Activated CD8-positive, alpha-beta memory T cell treated with anti-CD3 and anti-CD28 coated beads for 36 hours (primary cell): Measurements from ENCODE around the gene SMPD3. TPM values are rescaled to one million over a fixed set of nuclear protein-coding genes. Genes with fewer than 3 reads are reported as not detected.

Experiments used
- total RNA-seq, 2 experiments: library from RNA; stranded (reverse); gene quantifications; one replicate each; pipeline ENCODE4 v1.2.3, GENCODE V29; 2021

Gene SMPD3
- total RNA-seq, 2 experiments from 2014 or later = 0.19 TPM

Other genes with a start within 250 kb of the SMPD3 start
- gene ESRP2, start 212.4 kb downstream of the SMPD3 start, total RNA-seq = under 1 TPM; 0.27 to 0.48 TPM
- gene PLA2G15, start 203.1 kb downstream of the SMPD3 start, total RNA-seq = 1 to 10 TPM; 9.3 to 9.5 TPM
- 10 to 100 TPM; 99.2 to 99.4 TPM for gene SLC7A6, start 184.0 kb downstream of the SMPD3 start, total RNA-seq
- 10 to 100 TPM; 20.9 to 22.6 TPM for gene SLC7A6OS, start 137.6 kb downstream of the SMPD3 start, total RNA-seq
- 10 to 100 TPM; 60.2 to 62.9 TPM for gene PRMT7, start 137.5 kb downstream of the SMPD3 start, total RNA-seq
- gene ZFP90, start 90.8 kb upstream of the SMPD3 start, total RNA-seq = 10 to 100 TPM; 21.2 to 23.2 TPM
- not detected for gene CDH3, start 196.8 kb upstream of the SMPD3 start, total RNA-seq